Sigmoid colon (tissue), 4 donors: Measurements from ENCODE around the gene KLK4.

Experiments used
- CTCF ChIP-seq, 4 experiments: fragments of 450-650 bp in 3 of 4; fragments of 200-600 bp in 1 of 4; IDR thresholded peaks; one replicate each; pipeline ENCODE4 v1.5.1; 2016 to 2019; ENCODE audit warnings: antibody characterized with exemption in 4 of 4, mild to moderate bottlenecking in 3 of 4, moderate library complexity in 2 of 4
- POLR2AphosphoS5 ChIP-seq, 4 donors: sonication (generic); formaldehyde crosslinking; IDR thresholded peaks; one replicate each; pipeline ENCODE4 v1.6.1; 2017; ENCODE audit warnings: antibody characterized with exemption in 4 of 4

DNA sequence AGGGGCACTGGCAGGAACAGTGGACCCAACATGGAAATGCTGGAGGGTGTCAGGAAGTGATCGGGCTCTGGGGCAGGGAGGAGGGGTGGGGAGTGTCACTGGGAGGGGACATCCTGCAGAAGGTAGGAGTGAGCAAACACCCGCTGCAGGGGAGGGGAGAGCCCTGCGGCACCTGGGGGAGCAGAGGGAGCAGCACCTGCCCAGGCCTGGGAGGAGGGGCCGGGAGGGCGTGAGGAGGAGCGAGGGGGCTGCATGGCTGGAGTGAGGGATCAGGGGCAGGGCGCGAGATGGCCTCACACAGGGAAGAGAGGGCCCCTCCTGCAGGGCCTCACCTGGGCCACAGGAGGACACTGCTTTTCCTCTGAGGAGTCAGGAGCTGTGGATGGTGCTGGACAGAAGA, 33.9 kb downstream of the KLK4 start:
- no peak for TF ChIP-seq CTCF (IDR thresholded peaks at IDR 0.05)
- no peak for TF ChIP-seq POLR2AphosphoS5 (IDR thresholded peaks at IDR 0.05)
